Neuronal stem cell (in vitro differentiated cells): ENCODE measurements around the gene PTPRD.

Source experiments
- DNase-seq: peaks from one replicate; pipeline ENCODE4 v3.0.0-alpha.2; 2013; ENCODE audit warnings: low spot score
- H2AFZ ChIP-seq: one replicate; pipeline ENCODE4 v1.6.1; 2013; ENCODE audit warnings: mild to moderate bottlenecking, low read length, inconsistent platforms
- H2AK5ac ChIP-seq: 2 replicates; pipeline ENCODE4 v1.6.1; 2013; ENCODE audit warnings: low read depth, mild to moderate bottlenecking, inconsistent platforms, low read length, moderate library complexity, mixed read lengths
- H2BK120ac ChIP-seq: 2 replicates; pipeline ENCODE4 v1.6.1; 2013; ENCODE audit warnings: low read depth, mild to moderate bottlenecking, inconsistent platforms, low read length, moderate library complexity, mixed read lengths
- H2BK12ac ChIP-seq: one replicate; pipeline ENCODE4 v1.6.1; 2013; ENCODE audit warnings: low read length, inconsistent platforms
- H2BK15ac ChIP-seq: 2 replicates; pipeline ENCODE4 v1.6.1; 2013; ENCODE audit warnings: mild to moderate bottlenecking, low read length, inconsistent platforms, mixed read lengths
- H2BK5ac ChIP-seq: one replicate; pipeline ENCODE4 v1.6.1; 2013; ENCODE audit warnings: inconsistent platforms, mild to moderate bottlenecking, low read length, moderate library complexity
- H3K14ac ChIP-seq: one replicate; pipeline ENCODE4 v1.6.1; 2013; ENCODE audit warnings: low read length, inconsistent platforms
- H3K18ac ChIP-seq: 2 replicates; pipeline ENCODE4 v1.6.1; 2013; ENCODE audit warnings: low read length, inconsistent platforms
- H3K23ac ChIP-seq: 2 replicates; pipeline ENCODE4 v1.6.1; 2013; ENCODE audit warnings: low read depth, mild to moderate bottlenecking, mixed read lengths, low read length, inconsistent platforms; ENCODE audit not compliant: poor library complexity
- H3K27ac ChIP-seq: replicated peaks from 3 replicates; pipeline ENCODE4 v1.5.1; 2013; ENCODE audit warnings: low read length, inconsistent platforms
- H3K27me3 ChIP-seq, 3 experiments: 2 replicates each; pipeline ENCODE4 v1.6.1; 2013; ENCODE audit warnings: low read length in 3 of 3, mild to moderate bottlenecking in 2 of 3, inconsistent platforms in 1 of 3, low read depth in 1 of 3, mixed read lengths in 1 of 3, moderate library complexity in 1 of 3; ENCODE audit not compliant: control insufficient read depth in 3 of 3, insufficient read depth in 3 of 3
- H3K36me3 ChIP-seq, 2 donors: replicated peaks in 1 of 2; 2 replicates each; pipeline ENCODE4 v1.6.1; 2013; ENCODE audit warnings: low read length in 2 of 2; ENCODE audit not compliant: control insufficient read depth in 2 of 2, insufficient read depth in 2 of 2
- H3K4ac ChIP-seq: 2 replicates; pipeline ENCODE4 v1.6.1; 2013; ENCODE audit warnings: inconsistent platforms, mild to moderate bottlenecking, low read length, moderate library complexity
- H3K4me1 ChIP-seq, 2 donors: 1 replicate in 1 of 2; 2 replicates in 1 of 2; pipeline ENCODE4 v1.6.1; 2013; ENCODE audit warnings: low read length in 2 of 2, low read depth in 1 of 2; ENCODE audit not compliant: control insufficient read depth in 2 of 2, insufficient read depth in 1 of 2
- H3K4me2 ChIP-seq: one replicate; pipeline ENCODE4 v1.6.1; 2013; ENCODE audit warnings: mild to moderate bottlenecking, low read length, inconsistent platforms; ENCODE audit not compliant: insufficient read depth, poor library complexity, severe bottlenecking
- H3K4me3 ChIP-seq, 2 donors: 2 replicates each; pipeline ENCODE4 v1.5.1; 2013; ENCODE audit warnings: low read length in 2 of 2, mild to moderate bottlenecking in 2 of 2, inconsistent platforms in 1 of 2, moderate library complexity in 1 of 2
- H3K79me1 ChIP-seq: one replicate; pipeline ENCODE4 v1.6.1; 2013; ENCODE audit warnings: low read depth, mild to moderate bottlenecking, inconsistent platforms, low read length, moderate library complexity
- H3K9ac ChIP-seq: one replicate; pipeline ENCODE4 v1.6.1; 2013; ENCODE audit warnings: mild to moderate bottlenecking, low read depth, low read length, inconsistent platforms; ENCODE audit not compliant: poor library complexity
- H3K9me3 ChIP-seq, 2 donors: replicated peaks in 1 of 2; 2 replicates each; pipeline versions ENCODE3 to v1.6.1; 2013; ENCODE audit warnings: low read length in 2 of 2, mild to moderate bottlenecking in 2 of 2, inconsistent platforms in 1 of 2, low read depth in 1 of 2, mixed read lengths in 1 of 2, moderate library complexity in 1 of 2; ENCODE audit not compliant: control insufficient read depth in 2 of 2, insufficient read depth in 1 of 2
- H4K8ac ChIP-seq: one replicate; pipeline ENCODE4 v1.6.1; 2013; ENCODE audit warnings: low read depth, mild to moderate bottlenecking, inconsistent platforms, low read length, moderate library complexity
- H4K91ac ChIP-seq: one replicate; pipeline ENCODE4 v1.6.1; 2013; ENCODE audit warnings: low read length, low read depth, mild to moderate bottlenecking, inconsistent platforms; ENCODE audit not compliant: poor library complexity
- WGBS, 2 donors: extraction: QIAGEN DNeasy Blood & Tissue Kit; methylation state at CpG; one replicate each; pipeline ENCODE4 v1.1.7; 2013; ENCODE audit warnings: missing lambda C conversion rate in 2 of 2, mixed read lengths in 1 of 2; ENCODE audit not compliant: insufficient read length in 2 of 2, insufficient replicate concordance in 1 of 2; ENCODE audit errors: extremely low coverage in 2 of 2; 5-methylcytosine and 5-hydroxymethylcytosine counted together

Gene PTPRD

DNA sequence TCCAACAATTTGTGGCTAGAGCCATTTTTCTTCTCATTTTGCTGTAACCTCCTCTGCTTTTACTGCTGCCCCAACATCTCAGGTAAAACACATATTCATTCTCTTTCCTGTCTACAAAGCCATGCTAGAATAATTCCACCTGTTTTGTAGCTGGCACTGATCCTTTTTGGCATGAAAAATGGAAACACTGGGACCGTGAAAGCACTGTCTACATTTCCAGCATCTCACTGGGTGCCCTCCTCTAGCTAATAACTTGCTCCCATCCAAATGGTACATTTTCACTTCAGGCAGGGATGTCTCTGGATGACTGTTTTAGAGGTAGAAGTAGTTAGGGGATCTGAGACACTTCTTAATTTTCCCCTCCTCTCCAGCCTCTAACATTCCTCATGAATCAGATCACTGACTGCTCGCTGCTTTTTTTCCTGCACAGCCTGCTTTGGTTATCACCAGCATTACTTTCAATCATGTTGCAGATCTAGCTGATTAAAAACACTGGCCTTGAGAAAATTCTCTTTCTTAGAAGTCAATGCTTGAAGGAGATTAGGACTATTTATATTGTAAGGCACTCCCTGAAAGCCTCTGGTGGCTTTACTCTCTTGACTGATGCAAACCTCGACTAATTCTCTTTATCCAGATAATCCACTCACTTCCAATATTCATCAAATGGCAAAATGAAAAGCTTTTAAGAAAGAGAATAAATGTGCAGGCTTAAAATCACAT, 1500.6 kb downstream of the PTPRD start:
- Histone ChIP-seq H3K4ac (no peak overlapping the region), H3K14ac (no peak overlapping the region), H3K27me3 (no peaks in the 10 kb centered on the region), H3K23ac (no peak overlapping the region), H3K4me3 (no peak overlapping the region), H3K36me3 (no peaks in the 10 kb centered on the region), H3K9me3 (no peaks in the 10 kb centered on the region), H3K27ac (no peak overlapping the region), H3K4me1 (no peaks in the 10 kb centered on the region), H2BK15ac (no peak overlapping the region), H2BK12ac (no peak overlapping the region), H2BK5ac (no peak overlapping the region), H3K18ac (no peak overlapping the region), H2AK5ac (no peak overlapping the region), H2BK120ac (no peak overlapping the region), H4K8ac (no peak overlapping the region), H2AFZ (no peak overlapping the region), H3K9ac (no peak overlapping the region), H3K79me1 (no peaks in the 10 kb centered on the region), H4K91ac (no peak overlapping the region), H3K4me2 (no peak overlapping the region)
- DNase-seq: no peak
- WGBS, 2 donors: no CpG with 5 or more reads among the region's 3 CpGs

DNA sequence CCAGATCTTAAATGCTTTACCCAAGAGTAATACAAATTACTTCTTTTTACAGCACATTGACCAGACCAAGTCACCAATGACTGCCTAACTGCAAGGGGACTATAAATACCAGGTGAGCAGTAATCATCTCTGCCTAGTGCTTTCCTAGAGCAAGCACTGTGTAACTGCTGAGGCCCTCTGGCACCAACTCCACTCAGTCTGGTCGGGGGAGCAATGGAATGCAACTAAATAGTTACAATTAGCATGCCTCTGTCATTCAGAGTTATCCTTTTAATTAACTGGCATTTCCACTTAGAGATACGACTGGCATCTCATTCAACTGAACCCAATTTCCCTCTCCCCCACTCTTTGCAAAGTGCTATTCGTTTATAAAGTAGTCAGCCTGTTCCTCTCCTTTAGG, 1504.2 kb downstream of the PTPRD start:
- H3K23ac ChIP-seq: no peak overlapping the region
- no peaks in the 10 kb centered on the region for H3K36me3 ChIP-seq
- no peak overlapping the region for H4K91ac ChIP-seq
- no peak overlapping the region for H2BK5ac ChIP-seq
- WGBS, 2 donors: no CpG with 5 or more reads among the region's 3 CpGs
- H2BK12ac ChIP-seq: no peak overlapping the region
- no peak for DNase-seq
- no peaks in the 10 kb centered on the region for H3K9me3 ChIP-seq
- H2AFZ ChIP-seq: no peak overlapping the region
- H2AK5ac ChIP-seq: no peak overlapping the region
- no peaks in the 10 kb centered on the region for H3K27me3 ChIP-seq
- no peak overlapping the region for H3K4me3 ChIP-seq
- H3K4me2 ChIP-seq: no peak overlapping the region
- H4K8ac ChIP-seq: no peak overlapping the region
- H3K9ac ChIP-seq: no peak overlapping the region
- no peak overlapping the region for H2BK120ac ChIP-seq
- no peak overlapping the region for H2BK15ac ChIP-seq
- H3K4ac ChIP-seq: no peak overlapping the region
- H3K27ac ChIP-seq: no peak overlapping the region
- no peak overlapping the region for H3K18ac ChIP-seq
- H3K79me1 ChIP-seq: no peaks in the 10 kb centered on the region
- H3K14ac ChIP-seq: no peak overlapping the region
- no peaks in the 10 kb centered on the region for H3K4me1 ChIP-seq

DNA sequence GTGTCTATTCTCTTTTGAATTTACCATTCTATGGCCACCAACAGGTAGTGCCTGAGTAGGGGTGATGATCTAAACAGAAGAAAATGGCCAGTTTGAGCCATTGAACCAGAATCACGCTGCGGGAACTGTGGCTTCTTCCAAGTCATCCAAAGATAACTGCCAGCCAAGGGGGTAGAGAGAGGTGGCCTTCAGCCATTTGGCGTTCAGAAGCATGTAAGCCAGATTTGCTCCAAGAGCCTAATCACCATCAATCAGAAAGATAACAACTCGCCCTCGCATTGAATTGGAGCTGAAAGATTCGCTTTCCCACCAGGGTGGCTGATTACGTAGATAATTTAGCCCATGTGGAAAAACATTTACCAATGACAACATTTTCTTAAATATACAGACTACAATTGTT, 1510.5 kb downstream of the PTPRD start:
- Histone ChIP-seq H2BK120ac (no peak overlapping the region), H3K23ac (no peak overlapping the region), H3K4me1 (no peaks in the 10 kb centered on the region), H3K79me1 (no peaks in the 10 kb centered on the region), H3K27ac (no peak overlapping the region), H3K9ac (no peak overlapping the region), H3K9me3 (no peaks in the 10 kb centered on the region), H2BK5ac (no peak overlapping the region), H3K4me2 (no peak overlapping the region), H3K18ac (no peak overlapping the region), H3K4ac (no peak overlapping the region), H3K27me3 (no peaks in the 10 kb centered on the region), H4K8ac (no peak overlapping the region), H3K14ac (no peak overlapping the region), H3K4me3 (no peak overlapping the region), H2BK12ac (no peak overlapping the region), H2BK15ac (no peak overlapping the region), H3K36me3 (no peaks in the 10 kb centered on the region), H4K91ac (no peak overlapping the region), H2AK5ac (no peak overlapping the region), H2AFZ (no peak overlapping the region)
- no peak for DNase-seq
- no CpG with 5 or more reads among the region's 7 CpGs for WGBS, 2 donors

DNA sequence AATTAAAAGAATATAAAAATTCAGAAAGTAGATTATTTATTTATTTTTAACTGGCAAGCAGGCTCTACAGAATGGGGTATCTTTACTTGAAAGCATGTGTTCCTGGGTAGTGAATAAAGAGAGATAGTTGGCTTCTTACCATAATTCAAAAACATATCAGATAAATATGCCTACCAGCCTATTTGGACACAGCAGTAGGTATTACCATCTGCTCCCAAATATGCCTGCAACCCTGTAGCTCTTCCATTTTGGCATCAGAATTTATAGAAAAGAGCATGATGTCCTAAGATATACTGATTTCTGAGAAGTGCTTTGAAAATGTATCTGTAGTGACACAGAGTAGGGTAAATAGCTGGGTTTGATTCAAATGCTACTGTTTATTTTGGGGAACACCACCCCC, 1512.7 kb downstream of the PTPRD start:
- H2BK12ac ChIP-seq: no peak overlapping the region
- H3K36me3 ChIP-seq: no peaks in the 10 kb centered on the region
- H4K91ac ChIP-seq: no peak overlapping the region
- no peak overlapping the region for H3K4ac ChIP-seq
- no peak overlapping the region for H2BK5ac ChIP-seq
- no peak overlapping the region for H2AK5ac ChIP-seq
- no peaks in the 10 kb centered on the region for H3K4me1 ChIP-seq
- H3K27me3 ChIP-seq: no peaks in the 10 kb centered on the region
- no peak overlapping the region for H3K27ac ChIP-seq
- no peak overlapping the region for H2AFZ ChIP-seq
- no peak overlapping the region for H3K23ac ChIP-seq
- no peak overlapping the region for H3K14ac ChIP-seq
- DNase-seq: no peak
- no peak overlapping the region for H3K18ac ChIP-seq
- no peak overlapping the region for H4K8ac ChIP-seq
- no peak overlapping the region for H3K4me3 ChIP-seq
- H2BK15ac ChIP-seq: no peak overlapping the region
- no peak overlapping the region for H3K4me2 ChIP-seq
- H2BK120ac ChIP-seq: no peak overlapping the region
- H3K9me3 ChIP-seq: no peaks in the 10 kb centered on the region
- H3K9ac ChIP-seq: no peak overlapping the region
- H3K79me1 ChIP-seq: no peaks in the 10 kb centered on the region
